ENCODE results near the gene CCR8.
A peak's percentile ranks its signal among the peaks of the same experiment; 100 is the strongest.
"Not testable (repeated sequence)": the region's sequence is repeated elsewhere in the genome, so short reads cannot be mapped to it uniquely, and the experiment has no call there.

Gene CCR8

DNA sequence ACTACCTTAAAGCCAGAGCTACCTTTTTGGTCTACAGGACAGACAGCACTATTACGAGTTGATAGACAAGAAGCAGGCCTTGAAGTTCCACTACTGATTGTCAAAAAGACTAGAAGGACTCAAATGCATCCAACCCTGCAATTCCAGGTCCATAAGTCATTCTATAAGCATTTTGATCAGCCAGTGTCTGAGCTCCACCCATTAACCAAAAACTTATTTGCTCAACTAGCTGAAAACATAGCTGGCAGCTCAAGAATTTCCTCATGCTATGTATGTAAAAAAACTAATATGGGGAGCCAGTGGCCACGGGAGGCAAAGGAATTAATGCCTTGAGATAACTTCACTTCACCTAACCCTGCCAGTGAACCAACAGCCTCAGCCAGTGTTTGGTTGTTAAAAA is 21.6 kb downstream of the CCR8 start:
- H3K9me3 Mint-ChIP-seq, ATAC-seq, H3K36me3 Mint-ChIP-seq, H3K4me1 Mint-ChIP-seq, H3K4me3 Mint-ChIP-seq, H3K27ac Mint-ChIP-seq: not testable (repeated sequence)
- H3K27me3 Mint-ChIP-seq, result peaks cover 11% of the 10 kb centered on the region

DNA sequence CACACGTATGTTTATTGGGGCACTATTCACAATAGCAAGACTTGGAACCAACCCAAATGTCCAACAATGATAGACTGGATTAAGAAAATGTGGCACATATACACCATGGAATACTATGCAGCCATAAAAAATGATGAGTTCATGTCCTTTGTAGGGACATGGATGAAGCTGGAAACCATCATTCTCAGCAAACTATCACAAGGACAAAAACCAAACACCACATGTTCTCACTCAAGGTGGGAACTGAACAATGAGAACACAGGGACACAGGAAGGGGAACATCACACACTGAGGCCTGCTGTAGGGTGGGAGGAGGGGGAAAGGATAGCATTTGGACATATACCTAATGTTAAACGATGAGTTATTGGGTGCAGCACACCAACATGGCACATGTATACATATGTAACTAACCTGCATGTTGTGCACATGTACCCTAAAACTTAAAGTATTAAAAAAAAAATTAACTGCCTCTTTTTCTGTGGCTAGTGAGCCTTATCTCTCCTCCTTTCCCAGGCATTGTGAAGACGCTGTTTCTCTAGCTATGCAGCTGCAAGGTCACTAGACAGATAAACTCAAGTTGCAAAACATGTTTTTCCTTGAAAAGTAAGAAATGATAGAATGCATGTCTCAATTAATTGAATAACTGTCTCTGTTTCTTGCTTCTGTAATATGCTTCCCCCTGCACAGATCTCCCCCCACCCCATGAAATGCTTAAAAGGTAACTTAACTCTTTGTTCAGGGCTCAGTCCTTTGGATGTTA is 23.8 kb downstream of the CCR8 start:
- peaks cover 11% of the 10 kb centered on the region for H3K27me3 Mint-ChIP-seq
- not testable (repeated sequence) for H3K36me3 Mint-ChIP-seq, H3K4me3 Mint-ChIP-seq, H3K27ac Mint-ChIP-seq, ATAC-seq, H3K4me1 Mint-ChIP-seq, H3K9me3 Mint-ChIP-seq

DNA sequence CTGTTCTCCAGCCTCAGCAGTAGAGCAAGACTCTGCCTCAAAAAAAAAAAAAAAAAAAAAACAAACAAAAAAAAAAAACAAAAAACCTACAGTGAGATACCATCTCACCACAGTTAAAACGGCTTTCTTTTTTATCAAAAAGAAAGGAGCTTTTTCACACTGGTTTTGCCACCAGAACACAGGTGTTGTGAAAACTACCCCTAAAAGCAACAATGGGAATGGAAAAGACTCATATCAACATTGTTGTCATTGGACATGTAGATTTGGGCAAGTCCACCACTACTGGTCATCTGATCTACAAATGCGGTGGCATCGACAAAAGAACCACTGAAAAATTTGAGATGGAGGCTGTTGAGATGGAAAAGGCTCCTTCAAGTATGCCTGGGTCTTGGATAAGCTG is 28.8 kb downstream of the CCR8 start:
- Mint-ChIP-seq H3K9me3 (no peaks in the 10 kb centered on the region), H3K4me1 (peaks cover 14% of the 10 kb centered on the region), H3K27me3 (peaks cover 11% of the 10 kb centered on the region), H3K36me3 (peaks cover 5% of the 10 kb centered on the region), H3K4me3 (no peak overlapping the region), H3K27ac (no peak overlapping the region)
- ATAC-seq, result no peak

DNA sequence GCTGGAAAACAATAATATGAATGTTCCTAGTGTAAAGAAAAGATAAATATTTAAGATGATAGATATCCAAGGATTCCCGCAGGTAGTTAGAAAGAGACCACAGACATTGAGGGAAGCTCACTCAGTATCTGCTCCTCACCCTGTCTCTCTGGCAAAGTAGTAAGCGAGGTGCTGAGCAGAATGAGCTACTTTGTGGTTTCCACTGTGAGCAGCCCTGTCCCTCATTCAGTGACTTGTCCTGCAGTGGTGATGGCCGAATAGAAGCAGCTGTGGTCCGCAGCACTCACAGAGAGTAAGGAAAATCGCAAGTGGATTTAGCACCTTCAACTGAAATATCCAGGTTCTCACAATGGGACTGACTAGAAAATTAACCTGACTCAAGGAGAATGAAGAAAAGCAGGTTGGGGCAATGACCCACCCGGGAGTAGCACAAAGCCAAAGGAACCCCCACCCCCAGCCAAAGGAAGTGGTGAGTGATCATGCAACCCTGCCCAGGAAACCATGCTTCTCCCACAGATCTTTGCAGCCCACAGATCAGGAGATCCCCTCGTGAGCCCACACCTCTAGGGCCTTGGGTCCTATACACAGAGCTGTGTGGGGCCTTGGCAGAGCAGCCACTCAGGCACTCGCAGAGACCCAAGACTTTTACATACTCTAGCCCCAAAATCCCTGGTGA is 31.9 kb downstream of the CCR8 start:
- peak; percentile 48 for ATAC-seq
- Mint-ChIP-seq H3K9me3 (no peaks in the 10 kb centered on the region), H3K27me3 (no peaks in the 10 kb centered on the region), H3K36me3 (no peaks in the 10 kb centered on the region), H3K27ac (peak overlapping the region; percentile 13), H3K4me1 (peaks cover 14% of the 10 kb centered on the region), H3K4me3 (no peak overlapping the region)

DNA sequence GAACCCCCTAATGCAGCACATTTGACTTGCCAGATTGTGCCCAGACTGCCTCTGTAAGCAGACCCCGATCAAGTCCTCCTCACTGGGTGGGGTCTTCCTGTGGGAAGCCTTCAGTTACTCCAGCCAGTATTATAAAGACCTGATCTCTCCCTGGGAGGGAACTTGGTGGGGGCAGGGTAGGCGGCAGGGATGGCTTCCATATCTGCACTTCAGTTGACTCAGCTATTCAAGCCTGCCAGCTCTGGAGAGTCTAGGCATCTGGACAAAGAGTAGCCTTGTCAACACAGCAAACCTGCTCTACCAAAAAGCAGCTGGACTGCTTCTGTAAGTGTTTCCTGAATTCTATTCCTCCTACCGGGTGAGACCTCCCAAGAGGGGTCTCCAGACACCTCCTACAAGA is 32.7 kb downstream of the CCR8 start:
- Mint-ChIP-seq H3K4me1 (peaks cover 14% of the 10 kb centered on the region), H3K9me3 (no peaks in the 10 kb centered on the region), H3K27ac (no peak overlapping the region)

DNA sequence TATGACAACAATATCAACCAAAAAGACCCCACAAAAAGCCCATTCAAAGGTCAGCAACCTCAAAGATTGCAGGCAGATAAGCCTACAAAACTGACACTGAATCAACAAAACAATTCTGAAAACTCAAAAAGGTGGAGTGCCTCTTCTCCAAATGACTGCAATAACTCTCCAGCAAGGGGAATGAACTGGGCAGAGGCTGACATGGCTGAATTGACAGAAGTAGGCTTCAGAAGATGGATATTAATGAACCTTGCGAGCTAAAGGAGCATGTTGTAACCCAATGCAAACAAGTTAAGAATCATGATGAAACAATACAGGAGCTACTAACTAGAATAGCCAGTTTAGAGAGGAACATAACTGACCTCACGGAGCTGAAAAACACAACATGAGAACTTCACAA is 33.3 kb downstream of the CCR8 start:
- no peak overlapping the region for H3K27ac Mint-ChIP-seq
- no peaks in the 10 kb centered on the region for H3K27me3 Mint-ChIP-seq
- no peaks in the 10 kb centered on the region for H3K9me3 Mint-ChIP-seq
- H3K4me3 Mint-ChIP-seq, result no peak overlapping the region
- no peak for ATAC-seq
- H3K4me1 Mint-ChIP-seq, result peaks cover 14% of the 10 kb centered on the region
- no peaks in the 10 kb centered on the region for H3K36me3 Mint-ChIP-seq

More for the DNA sequence above, 32.7 kb downstream of the CCR8 start:
- Mint-ChIP-seq H3K36me3 (no peaks in the 10 kb centered on the region), H3K4me3 (no peak overlapping the region), H3K27me3 (no peaks in the 10 kb centered on the region)
- no peak for ATAC-seq

DNA sequence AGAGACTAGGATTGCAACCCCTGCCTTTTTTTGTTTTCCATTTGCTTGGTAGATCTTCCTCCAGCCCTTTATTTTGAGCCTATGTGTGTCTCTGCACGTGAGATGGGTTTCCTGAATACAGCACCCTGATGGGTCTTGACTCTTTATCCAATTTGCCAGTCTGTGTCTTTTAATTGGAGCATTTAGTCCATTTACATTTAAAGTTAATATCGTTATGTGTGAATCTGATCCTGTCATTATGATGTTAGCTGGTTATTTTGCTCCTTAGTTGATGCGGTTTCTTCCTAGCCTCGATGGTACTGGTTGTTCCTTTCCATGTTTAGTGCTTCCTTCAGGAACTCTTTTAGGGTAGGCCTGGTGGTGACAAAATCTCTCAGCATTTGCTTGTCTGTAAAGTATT is 40.9 kb downstream of the CCR8 start:
- not testable (repeated sequence) for H3K27ac Mint-ChIP-seq, ATAC-seq, H3K36me3 Mint-ChIP-seq, H3K9me3 Mint-ChIP-seq, H3K4me3 Mint-ChIP-seq, H3K4me1 Mint-ChIP-seq
- H3K27me3 Mint-ChIP-seq, result peaks cover 15% of the 10 kb centered on the region

DNA sequence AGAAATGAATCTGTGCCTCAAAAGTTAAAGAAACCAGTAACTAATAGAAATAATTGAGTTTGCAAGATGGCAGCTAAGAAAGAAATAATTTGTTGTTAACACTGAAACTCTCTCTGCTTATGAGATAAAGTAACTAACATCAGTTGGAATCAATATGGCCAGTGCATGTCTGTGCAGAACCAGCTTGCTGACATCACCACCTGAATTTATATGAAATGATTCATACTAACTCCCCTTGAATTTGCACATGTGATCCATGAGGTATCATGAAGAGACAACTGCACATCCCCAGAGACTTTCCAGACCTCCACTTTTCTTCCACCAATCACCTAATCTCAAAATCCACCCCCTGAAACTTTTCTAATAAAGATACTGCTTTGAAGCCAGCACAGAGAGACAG is 43.3 kb downstream of the CCR8 start:
- H3K27me3 Mint-ChIP-seq, result peaks cover 15% of the 10 kb centered on the region
- peaks cover 2% of the 10 kb centered on the region for H3K9me3 Mint-ChIP-seq
- peaks cover 5% of the 10 kb centered on the region for H3K36me3 Mint-ChIP-seq
- ATAC-seq, result no peak
- no peak overlapping the region for H3K27ac Mint-ChIP-seq
- H3K4me1 Mint-ChIP-seq, result peaks cover under 1% of the 10 kb centered on the region
- no peak overlapping the region for H3K4me3 Mint-ChIP-seq

DNA sequence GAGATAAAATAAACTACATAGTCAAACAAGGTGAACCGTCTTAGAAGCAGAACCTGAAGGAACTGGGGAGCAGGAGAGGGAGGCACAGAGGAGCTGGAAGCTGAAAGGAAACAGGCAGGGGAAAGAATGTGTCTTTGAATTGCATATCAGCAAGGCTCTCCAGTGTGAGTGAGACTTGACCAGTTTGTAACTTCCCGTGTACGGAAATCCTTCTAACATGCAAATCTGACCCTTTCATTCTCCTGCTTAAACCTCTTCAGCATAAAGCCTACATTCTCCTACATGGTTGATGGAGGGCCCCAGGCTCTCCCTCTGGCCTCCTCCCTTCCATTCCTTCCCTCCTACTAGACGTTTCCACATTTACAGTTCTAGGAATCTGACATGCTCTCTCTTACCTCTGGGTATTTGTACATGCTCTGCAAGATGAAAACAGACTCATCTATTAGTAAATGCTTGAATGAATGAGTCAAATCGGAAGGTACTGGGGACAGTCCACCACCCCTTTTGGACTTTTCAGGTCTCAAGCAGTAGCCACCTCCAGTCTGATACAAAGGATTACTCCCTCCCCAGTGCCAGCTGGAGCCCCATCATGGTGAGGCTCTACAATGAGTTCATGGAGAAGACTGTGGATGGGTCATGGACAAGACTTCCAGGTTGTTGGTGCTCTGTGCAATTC is 47.6 kb downstream of the CCR8 start:
- no peak for ATAC-seq
- Mint-ChIP-seq H3K27ac (no peak overlapping the region), H3K4me1 (peaks cover 7% of the 10 kb centered on the region), H3K4me3 (no peak overlapping the region), H3K9me3 (no peaks in the 10 kb centered on the region), H3K27me3 (peaks cover 15% of the 10 kb centered on the region), H3K36me3 (peaks cover 5% of the 10 kb centered on the region)

DNA sequence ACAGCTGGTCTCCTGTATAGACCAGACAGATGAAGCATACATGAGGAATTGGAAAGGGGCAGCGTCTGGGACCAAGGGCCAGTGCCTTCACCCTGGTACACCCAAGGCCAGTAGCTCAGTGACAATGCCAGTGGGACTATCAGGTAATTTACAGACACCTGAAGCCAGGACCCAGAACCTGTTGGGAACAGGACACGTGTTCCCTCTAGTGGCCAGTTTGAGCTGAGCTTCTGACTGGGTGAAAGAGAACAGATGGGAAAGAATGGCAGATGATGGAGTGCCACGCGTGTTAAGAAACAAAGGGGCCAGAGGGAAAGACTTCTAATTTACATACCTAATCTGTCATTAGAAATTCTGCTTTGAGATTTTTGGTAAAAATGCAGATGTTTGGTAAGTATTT is 48.6 kb downstream of the CCR8 start:
- Mint-ChIP-seq H3K4me3 (no peak overlapping the region), H3K36me3 (peaks cover 2% of the 10 kb centered on the region), H3K4me1 (peaks cover 7% of the 10 kb centered on the region), H3K27me3 (peaks cover 9% of the 10 kb centered on the region), H3K27ac (no peak overlapping the region), H3K9me3 (no peaks in the 10 kb centered on the region)
- ATAC-seq, result peak; percentile 81

DNA sequence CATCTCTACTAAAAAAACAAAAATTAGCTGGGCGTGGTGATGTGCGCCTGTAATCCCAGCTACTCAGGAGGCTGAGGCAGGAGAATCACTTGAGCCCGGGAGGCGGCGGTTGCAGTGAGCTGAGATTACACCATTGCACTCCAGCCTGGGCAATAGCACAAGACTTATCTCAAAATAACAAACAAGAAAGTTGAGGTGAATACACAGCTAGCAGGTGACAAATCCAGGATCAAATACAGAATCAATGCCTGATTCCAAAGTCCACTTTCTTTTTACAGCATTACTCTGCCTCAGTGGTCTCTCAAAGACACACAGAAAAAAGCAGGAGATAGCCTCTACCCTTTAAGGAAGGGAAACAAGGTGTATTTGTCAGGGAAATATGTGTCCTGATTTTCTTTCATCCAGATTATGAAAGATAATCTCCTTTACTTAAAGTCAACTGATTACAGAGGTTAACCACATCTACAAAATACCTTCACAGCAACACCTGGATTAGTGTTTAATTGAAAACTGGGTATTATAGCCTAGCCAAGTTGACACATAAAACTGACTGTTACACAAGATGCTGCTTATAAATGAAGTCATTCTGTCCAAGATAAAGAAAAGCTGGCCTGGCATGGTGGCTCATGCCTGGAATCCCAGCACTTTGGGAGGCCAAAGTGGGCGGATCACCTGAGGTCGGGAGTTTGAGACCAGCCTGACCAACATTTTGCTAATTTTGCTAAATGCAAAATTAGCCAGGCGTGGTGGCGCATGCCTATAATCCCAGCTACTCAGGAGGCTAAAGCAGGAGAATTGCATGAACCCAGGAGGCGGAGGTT is 49.7 kb downstream of the CCR8 start:
- Mint-ChIP-seq H3K36me3 (no peaks in the 10 kb centered on the region), H3K27ac (no peak overlapping the region), H3K4me1 (peaks cover 7% of the 10 kb centered on the region), H3K27me3 (no peaks in the 10 kb centered on the region), H3K9me3 (no peaks in the 10 kb centered on the region), H3K4me3 (no peak overlapping the region)
- ATAC-seq, result no peak

DNA sequence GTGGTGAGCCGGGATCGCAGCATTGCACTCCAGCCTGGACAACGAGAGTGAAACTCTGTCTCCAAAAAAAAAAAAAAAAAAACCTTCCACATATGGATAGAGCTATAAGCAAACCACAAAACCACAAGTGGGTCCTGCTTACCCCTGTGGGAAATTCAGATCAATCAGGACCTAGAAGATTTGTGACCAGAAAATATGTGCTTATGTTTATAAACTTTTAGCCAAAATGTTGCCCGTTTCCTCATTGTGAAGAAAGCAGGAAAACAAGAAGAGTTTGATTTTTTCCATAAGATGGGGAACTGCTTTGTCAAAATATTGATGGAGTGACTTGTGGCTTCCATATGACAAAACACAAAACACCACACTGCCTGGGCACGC is 50.3 kb downstream of the CCR8 start:
- no peaks in the 10 kb centered on the region for H3K9me3 Mint-ChIP-seq
- no peak overlapping the region for H3K27ac Mint-ChIP-seq
- ATAC-seq, result no peak
- no peaks in the 10 kb centered on the region for H3K36me3 Mint-ChIP-seq
- no peaks in the 10 kb centered on the region for H3K27me3 Mint-ChIP-seq
- H3K4me1 Mint-ChIP-seq, result peaks cover 9% of the 10 kb centered on the region
- no peak overlapping the region for H3K4me3 Mint-ChIP-seq

DNA sequence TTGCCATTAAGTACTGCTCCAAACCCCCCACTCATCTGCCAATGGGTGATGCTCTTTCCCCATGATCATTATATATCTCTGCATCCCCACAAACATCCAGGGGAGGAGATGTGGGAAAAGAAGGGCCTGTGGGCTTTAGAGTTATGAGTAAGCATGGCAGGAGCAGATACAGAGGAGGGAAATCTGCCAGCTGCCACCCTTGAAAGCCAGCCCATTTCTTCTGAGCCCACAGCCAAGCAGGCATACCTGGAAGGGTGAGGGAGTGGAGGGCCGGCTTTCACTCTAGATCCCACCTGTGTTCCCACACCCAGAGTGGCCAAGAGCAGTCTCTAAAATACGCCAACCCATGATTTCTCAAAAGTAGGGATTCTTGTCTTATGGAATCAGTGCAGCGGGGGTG is 51.9 kb downstream of the CCR8 start:
- peaks cover 8% of the 10 kb centered on the region for H3K36me3 Mint-ChIP-seq
- no peaks in the 10 kb centered on the region for H3K9me3 Mint-ChIP-seq
- no peak overlapping the region for H3K27ac Mint-ChIP-seq
- H3K4me3 Mint-ChIP-seq, result no peak overlapping the region
- no peaks in the 10 kb centered on the region for H3K27me3 Mint-ChIP-seq
- H3K4me1 Mint-ChIP-seq, result peaks cover 24% of the 10 kb centered on the region
- no peak for ATAC-seq
